ENCODE results near the gene ABCG4.
"Not testable (repeated sequence)": the region's sequence is repeated elsewhere in the genome, so short reads cannot be mapped to it uniquely, and the experiment has no call there.

ABCG4 gene

DNA sequence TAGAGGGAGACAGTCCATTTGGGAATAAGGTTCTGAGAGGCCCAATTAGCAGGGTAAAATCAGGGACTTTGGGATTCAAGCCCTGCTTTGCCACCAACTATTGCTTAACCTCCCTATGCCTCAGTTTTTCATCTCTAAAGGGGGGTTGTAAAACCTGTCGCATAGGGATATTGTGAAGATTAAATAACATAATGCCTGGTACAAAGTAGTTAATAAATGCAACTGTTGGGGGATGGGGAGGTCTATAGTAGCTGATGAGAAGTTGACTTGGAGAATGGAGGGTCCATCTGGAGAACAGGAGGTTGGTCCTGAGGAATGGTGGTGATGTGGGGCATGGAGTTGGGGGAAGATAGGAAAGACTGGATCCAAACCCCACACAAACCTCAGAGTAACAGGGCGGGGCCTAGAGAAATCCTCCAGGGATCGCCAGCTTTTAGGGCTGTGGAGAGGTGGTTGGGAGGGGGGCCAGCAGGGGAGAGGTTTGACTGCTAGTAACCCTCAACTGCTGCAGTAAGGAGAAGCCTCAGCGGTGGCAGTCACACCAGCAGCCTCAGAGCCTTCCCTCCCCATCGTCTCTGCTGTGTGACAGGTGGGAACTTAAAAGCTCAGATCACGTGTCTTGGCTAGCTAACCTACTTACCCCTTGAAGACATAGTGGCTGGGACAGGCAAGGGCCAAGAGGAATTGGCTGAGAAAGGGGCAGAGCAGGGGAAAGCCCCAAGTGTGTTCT, 1.1 kb upstream of the ABCG4 start:
- DNase-seq = no peak
- intact Hi-C loops (cut with DNase I) = no loop called here

DNA sequence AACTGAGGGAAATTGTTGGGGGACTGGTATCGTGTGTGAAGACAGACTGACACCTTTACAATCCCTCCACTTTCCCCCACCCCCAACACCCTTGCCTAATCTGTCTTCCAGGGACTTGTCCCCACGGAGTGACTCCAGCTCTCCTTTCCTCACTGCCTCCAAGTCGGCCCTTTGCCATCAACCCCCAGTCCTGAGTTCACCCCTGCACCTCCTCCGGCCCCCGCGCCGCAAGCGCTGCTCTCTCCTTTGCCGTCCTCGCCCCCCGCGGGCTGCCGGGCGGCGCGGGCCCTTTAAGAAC, 183 bp upstream of the ABCG4 start:
- intact Hi-C loops (cut with DNase I) = no loop called here
- DNase-seq = no peak

DNA sequence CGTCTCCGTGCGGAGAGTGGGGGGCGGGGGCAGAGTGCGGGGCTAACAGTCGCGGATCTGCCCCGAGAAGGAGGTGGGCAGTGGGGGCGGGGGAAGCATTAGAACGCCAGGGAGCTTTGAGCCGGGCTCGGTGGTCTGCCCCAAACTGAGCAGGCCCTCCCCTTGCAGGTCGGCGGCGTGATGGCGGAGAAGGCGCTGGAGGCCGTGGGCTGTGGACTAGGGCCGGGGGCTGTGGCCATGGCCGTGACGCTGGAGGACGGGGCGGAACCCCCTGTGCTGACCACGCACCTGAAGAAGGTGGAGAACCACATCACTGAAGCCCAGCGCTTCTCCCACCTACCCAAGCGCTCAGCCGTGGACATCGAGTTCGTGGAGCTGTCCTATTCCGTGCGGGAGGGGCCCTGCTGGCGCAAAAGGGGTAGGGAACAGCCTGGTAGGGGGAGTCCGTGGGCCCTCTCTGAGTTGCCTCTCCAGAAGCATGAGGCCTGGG, 979 bp downstream of the ABCG4 start:
- intact Hi-C loops (cut with DNase I) = no loop called here
- DNase-seq = no peak

DNA sequence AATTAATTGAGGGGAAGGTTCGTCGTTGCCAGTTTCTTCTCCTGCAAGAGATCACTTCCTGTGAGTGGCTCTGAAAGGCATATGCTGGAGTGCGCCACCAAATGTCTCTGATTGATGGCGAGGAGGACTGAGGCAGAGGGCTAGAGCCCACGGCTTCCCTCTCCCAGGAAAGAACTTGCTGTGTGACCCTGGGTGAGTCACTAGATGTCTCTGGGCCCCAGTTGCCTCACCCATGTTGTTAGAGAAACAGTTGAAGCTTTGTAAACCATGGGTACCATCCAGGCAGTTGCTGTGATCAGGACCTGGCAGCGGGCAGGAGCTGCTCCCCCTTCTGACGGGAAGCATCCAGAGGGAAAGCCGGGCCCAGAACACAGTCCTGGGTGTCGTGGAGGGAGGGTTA, 3.2 kb downstream of the ABCG4 start:
- intact Hi-C loops (cut with DNase I) = no loop called here
- no peak for DNase-seq

DNA sequence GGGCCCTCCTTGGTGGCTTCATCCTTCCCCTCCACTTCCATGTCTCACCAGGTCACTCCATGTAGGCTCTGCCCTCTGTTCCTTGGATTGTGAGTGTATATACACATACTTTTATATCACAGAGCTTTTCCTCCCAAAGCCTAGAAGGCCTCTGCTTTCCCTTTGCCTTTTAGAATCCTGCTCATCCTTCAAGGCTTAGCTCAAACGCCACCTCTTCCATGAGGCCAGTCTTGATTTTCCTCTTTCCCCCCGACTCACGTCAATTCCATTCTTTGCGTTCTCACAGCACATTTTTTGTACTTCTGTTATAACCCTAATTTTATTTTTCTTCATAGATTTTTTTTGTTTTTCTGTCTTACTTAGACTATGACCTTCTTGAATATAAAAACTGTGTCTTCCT, 3.8 kb downstream of the ABCG4 start:
- no peak for DNase-seq
- intact Hi-C loops (cut with DNase I) = no loop called here

DNA sequence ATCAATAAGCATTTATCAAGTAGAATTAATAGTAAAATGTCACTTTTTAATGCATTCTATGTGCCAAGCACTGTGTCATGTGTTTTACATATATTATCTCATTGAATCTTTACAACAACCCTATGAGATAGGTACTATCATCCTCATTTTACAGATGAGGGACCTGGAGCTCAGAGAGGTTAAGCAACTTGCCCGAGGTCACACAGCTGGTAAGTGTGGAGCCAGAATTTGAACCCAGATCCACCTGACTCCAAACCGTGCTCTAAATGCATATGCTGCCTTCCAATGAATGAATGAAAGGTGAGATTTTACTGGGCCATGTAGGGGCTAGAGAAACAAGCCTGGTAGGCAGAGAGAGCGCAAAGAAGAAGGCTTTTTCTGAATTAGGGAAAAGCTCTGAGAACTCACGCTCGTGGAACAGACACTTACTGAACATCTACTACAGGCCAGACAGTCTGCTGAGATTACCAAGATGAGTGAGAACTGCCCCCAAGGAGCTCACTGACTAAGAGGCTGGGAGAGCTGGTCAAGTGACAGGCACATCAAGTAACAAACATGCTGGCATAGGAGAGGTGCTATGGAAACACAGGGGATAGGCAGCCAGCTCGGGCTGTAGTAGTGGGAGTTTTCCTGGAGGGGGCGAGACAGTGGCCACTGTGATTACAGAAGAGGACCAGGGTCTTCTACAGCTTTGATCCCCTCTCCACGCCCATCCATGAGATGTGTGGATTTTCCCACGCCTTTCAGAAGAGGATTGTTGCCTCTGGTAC, 4.4 kb downstream of the ABCG4 start:
- DNase-seq = no peak
- intact Hi-C loops (cut with DNase I) = no loop called here

DNA sequence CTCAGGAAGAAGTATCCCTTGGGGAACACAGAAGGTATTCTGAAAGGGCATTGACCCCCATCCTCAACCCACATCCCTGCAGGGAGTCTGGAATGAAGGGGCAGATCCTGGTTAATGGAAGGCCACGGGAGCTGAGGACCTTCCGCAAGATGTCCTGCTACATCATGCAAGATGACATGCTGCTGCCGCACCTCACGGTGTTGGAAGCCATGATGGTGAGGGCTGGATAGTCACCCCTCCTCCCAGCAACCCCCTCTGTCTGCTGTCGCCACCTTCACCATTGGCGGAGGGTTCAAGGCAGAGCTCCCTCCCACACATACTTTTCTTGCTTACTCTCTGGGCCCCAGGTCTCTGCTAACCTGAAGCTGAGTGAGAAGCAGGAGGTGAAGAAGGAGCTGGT, 5.3 kb downstream of the ABCG4 start:
- no peak for DNase-seq
- intact Hi-C loops (cut with DNase I) = no loop called here

DNA sequence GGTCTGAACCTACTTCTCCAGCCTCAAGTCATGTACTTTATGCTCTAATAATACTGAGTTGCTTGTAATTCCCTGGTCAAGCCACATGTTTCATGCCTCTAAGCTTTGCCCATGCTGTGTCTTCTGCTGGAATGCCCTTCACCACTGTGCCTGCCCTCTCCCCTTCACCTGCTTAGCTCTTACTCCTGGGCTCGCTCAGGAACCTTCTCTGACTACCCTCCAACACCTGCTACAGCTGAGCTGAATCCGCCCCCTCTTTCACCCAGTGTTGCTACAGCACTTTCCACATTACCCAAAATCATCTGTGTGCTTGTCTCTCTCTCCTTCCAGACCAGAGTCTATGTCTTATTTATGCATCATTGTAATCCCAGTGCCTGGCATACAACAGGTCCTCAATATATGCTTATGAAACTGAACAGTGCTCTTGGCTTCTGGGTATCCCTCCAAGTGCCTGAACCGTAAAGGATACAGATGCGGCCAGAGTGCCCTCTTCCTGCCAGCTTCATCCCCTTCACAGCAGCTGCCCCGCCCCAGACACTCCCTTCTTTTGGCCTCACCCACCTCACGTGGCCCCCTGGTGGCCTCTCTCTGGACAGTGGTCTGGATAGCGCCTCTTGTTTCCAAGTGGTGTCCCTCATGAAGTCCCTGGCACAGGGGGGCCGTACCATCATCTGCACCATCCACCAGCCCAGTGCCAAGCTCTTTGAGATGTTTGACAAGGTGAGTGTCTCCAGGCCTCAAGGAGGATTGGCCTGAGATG, 7.1 kb downstream of the ABCG4 start:
- intact Hi-C loops (cut with DNase I) = no loop called here
- peak in 13 of 42 donors; percentile 16 to 62 (median 45) for DNase-seq

DNA sequence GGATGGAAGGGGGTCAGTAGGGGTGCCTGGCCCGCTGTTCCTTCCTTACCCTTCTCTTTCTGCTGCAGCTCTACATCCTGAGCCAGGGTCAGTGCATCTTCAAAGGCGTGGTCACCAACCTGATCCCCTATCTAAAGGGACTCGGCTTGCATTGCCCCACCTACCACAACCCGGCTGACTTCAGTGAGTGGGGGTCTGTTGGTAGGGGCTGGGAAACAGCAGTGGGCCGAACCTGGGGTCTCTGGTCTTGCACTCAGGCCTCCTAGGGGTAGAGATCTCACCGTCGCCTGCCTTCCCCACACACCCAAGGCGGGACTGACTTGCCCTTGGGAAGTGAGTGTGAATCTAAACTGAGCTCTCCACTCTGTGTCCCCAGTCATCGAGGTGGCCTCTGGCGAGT, 7.6 kb downstream of the ABCG4 start:
- intact Hi-C loops (cut with DNase I) = no loop called here
- DNase-seq = no peak

DNA sequence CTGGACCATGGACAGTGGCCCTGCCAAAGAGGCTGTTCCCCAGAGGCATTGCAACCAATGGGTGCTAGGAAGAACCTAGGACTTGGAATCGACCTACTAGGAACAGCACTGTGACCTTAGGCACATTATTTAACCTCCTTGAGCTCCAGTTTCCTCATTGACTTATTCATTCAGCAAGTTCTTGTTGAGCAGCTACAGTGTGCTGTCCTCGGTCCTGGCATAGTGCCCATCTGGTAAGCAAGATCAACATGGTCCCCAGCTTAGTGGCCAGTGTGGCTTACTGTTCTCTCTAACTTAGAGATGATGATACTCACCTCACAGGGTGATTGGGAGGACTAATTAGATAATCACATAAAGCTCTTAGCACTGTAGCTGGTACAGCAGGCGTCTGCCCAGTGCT, 8.2 kb downstream of the ABCG4 start:
- intact Hi-C loops (cut with DNase I) = no loop called here
- no peak for DNase-seq

DNA sequence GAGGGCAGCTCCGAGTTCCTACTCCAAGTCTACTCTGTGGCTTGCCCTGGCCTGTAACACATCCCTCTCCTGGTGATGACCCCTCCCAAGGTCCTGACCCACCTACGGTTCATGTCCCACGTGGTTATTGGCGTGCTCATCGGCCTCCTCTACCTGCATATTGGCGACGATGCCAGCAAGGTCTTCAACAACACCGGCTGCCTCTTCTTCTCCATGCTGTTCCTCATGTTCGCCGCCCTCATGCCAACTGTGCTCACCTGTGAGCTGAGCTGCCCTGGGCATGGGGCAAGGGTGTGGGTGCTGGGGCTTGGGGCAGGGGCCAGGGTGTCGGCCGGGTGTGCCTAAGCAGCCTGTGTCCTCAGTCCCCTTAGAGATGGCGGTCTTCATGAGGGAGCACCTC, 9.6 kb downstream of the ABCG4 start:
- intact Hi-C loops (cut with DNase I) = no loop called here
- DNase-seq = no peak

DNA sequence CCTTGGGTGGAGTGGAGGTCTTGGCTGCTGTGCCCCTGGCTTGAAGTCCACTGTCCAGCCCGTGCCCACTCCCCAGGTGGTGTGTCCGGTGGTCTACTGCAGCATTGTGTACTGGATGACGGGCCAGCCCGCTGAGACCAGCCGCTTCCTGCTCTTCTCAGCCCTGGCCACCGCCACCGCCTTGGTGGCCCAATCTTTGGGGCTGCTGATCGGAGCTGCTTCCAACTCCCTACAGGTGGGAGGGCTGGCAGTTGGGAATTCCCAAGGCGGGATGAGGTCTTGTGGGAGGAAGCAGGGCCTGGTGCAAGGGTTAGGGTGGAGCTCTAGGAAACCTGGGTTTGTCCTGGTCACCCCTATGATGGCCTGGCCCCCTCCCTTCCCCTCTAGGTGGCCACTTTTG, 11.3 kb downstream of the ABCG4 start:
- intact Hi-C loops (cut with DNase I) = no loop called here
- DNase-seq = no peak

DNA sequence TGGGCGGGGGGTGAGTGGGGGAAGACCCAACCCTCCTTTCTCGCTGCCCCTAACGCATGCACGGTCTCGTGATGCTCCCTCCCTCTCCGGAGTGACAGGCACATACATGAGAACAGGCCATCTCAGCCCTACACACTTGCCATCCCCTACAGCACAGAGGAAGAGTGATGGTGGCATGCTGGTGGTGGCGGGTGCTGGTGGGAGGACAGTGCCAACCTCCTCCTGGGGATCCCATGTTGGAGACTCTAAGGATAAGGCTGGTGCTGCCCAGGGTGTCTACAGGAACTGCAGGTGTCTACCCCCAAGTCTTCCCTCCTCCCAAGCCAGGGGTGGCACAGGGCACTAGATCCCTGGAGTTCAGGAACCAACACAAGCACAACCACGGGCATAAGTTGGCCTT, 13.0 kb downstream of the ABCG4 start:
- no peak for DNase-seq
- intact Hi-C loops (cut with DNase I) = no loop called here

DNA sequence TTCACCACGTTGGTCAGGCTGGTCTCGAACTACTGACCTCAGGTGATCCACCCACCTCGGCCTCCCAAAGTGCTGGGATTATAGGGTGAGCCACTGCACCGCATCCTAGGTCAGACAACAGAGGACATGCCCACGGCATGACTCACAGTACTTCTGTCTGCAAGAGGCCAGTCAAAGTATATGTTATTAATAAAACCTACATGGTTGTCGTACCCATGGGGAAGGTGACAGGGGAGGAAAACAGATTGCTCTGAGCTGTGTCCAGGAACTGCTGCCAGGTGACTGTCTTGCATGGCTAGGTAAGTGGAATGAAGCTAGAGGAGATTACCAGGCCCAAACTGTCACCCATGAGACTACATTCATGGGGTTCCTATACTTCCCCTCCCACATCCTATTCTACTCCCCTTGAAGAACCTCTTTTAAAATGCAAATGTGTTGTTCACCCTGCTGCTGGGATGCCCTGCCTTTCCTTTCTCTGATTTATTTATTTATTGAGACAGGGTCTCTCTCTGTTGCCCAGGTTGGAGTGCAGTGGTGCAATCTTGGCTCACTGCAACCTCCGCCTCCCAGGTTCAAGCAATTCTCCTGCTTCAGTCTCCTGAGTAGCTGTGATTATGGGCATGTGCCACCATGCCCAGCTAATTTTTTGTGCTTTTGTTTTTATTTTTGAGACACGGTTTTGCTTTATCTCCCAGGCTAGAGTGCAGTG, 17.7 kb downstream of the ABCG4 start:
- intact Hi-C loops (cut with DNase I) = no loop called here
- no peak for DNase-seq

DNA sequence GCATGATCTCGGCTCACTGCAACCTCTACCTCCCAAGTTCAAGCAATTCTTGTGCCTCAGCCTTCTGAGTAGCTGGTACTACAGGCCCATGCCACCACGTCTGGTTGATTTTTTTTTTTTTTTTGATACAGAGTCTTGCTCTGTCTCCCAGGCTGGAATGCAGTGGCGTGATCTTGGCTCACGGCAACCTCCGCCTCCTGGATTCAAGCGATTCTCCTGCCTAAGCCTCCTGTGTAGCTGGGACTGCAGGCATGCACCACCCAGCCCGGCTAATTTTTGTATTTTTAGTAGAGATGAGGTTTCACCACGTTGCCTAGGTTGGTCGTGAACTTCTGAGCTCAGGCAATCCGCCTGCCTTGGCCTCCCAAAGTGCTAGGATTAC, 18.2 kb downstream of the ABCG4 start:
- DNase-seq; intact Hi-C loops (cut with DNase I): not testable (repeated sequence)

DNA sequence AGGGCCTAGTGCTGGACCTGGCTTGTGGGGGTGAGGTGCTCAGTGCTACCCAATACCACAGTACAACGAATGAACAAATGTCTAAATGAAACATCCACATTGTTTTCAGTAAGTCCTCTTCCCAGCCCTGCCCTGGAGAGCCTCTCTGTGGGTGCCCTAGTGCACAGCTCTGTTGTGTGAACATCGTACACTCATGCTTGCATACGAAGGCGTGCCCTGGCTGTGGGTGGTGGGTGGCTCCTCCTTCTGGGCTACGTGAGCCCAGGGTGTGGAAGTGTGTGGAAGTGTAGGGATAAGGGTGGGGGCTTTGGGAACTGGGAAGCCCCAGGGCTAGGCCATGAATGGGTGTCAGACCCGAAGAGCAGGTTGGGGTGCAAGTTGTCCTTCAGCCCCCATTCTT, 19.1 kb downstream of the ABCG4 start:
- intact Hi-C loops (cut with DNase I) = no loop called here
- DNase-seq = peak in 34 of 42 donors; percentile 14 to 81 (median 51)

DNA sequence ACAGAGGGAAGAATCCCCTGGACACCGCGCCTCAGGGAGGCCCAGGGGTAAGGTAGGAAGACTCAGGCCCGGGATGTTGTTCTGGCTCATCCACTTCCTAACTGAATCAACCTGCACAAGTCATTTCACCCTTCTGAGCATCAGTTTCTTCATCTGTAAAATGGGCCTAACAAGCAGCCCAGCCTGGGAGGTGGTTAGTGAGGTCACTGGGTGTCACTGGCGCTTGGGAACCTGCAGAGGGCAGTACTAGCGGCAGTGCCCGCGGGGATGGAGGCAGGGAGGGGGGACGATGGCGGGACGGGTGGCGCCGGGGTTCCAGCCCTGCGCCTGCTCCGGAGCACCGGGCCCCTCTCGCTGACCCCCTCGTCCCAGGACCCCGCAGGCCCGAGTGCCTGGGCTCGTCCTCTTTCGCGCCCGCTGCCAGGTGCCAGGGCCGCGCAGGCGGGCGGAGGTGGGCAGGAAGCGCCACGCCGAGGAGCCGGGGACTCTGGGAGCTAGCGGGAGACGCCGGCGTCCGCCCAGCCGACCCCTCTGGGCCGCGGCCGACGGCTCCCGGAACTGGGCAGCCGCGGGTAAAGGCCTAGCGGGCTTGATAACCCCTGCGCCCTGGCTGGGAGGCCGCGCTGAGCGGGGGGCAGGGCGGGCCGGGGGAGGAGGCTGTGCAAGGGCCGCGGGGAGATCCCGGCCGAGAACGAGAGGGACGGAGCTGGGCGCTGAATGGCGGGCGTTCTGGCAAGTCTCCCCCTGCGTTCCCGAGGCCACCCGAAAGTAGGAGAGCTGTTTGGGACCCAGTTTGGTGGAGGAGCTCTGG, 19.8 kb downstream of the ABCG4 start, which contains the start of gene NLRX1:
Gene NLRX1, plus strand, starts transcription at position 255 of the 811 bp plus-strand sequence. CDS start 2,679 bp downstream, outside the sequence.
- intact Hi-C loops (cut with DNase I) = no loop called here
- DNase-seq = peak; percentile 54 to 93 (median 84)

DNA sequence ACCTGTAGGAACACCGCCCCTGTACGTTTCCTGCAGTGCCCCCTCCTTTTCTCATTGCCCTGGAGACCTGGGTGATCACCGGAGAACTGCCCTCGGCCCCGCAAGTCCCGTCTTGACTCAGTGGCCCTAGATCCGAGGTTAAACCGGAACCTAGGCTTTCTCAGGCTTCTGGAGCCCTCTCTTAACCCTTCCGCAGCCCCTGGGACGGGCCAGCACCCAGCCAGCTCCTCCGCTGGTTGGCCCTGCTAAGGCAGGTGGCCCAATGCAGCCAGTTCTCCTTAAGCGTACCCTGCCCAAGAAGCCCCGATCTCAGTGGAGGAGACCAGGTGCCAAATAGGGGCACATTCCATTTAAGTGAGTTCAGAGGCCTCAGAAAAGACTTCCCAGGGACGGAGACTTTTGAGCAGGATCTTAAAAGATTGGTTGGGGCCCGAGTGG, 20.4 kb downstream of the ABCG4 start:
- DNase-seq = peak in 21 of 42 donors; percentile 13 to 56 (median 24)
- intact Hi-C loops (cut with DNase I) = no loop called here

DNA sequence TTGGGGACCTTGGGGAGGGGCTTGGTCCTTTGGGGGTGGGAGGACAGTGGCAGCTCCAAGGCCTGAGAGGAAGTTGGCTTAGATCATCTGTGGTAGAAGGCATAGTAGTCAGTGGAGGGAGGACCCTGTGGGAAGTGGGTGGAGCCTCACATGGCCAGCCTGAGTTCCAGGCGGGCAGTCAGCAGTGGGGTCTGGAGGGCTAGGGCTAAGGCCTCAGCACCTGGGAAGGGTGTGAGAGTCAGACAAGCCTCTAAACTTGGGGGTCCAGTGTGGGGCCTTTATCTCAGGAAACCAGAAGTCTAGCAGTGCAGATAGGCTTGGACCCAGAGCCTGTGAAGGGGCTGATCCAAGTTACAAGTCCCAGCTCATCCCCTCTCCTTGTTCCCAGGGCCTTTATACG, 23.7 kb downstream of the ABCG4 start:
- intact Hi-C loops (cut with DNase I) = no loop called here

More for the DNA sequence above, 23.7 kb downstream of the ABCG4 start:
- no peak for DNase-seq

Data from head of caudate nucleus (tissue), 42 donors.